HepG2 (cell line): ENCODE data around the gene TUBB. TPM values are rescaled to one million over a fixed set of nuclear protein-coding genes. Genes with fewer than 3 reads are reported as not detected.

ENCODE experiments used
- ARHGAP35 ChIP-seq: sonication (generic); formaldehyde crosslinking; IDR thresholded peaks from 2 replicates; pipeline ENCODE4 v1.9.0; 2022; ENCODE audit warnings: mild to moderate bottlenecking, inconsistent platforms, moderate library complexity, missing genetic modification reagents, borderline replicate concordance
- FIP1L1 ChIP-seq: fragments of 200-400 bp; formaldehyde crosslinking; IDR thresholded peaks from 2 replicates; pipeline ENCODE4 v1.6.1; 2018; ENCODE audit warnings: low read depth, mild to moderate bottlenecking, low read length, moderate library complexity, borderline replicate concordance; ENCODE audit not compliant: insufficient read depth
- IRF2 ChIP-seq: IDR thresholded peaks from 2 replicates; pipeline ENCODE4 v1.6.1; 2018; ENCODE audit warnings: missing genetic modification reagents, missing compliant biosample characterization
- KAT2B ChIP-seq: fragments of 150-350 bp; IDR thresholded peaks from 2 replicates; pipeline ENCODE4 v1.6.1; 2014; ENCODE audit warnings: low read depth, low read length, borderline replicate concordance
- KLF15 ChIP-seq: sonication (generic); formaldehyde crosslinking; IDR thresholded peaks from 2 replicates; pipeline ENCODE4 v1.8.1; 2023; ENCODE audit warnings: borderline replicate concordance, mild to moderate bottlenecking, inconsistent platforms, missing genetic modification reagents, mixed read lengths
- PHF5A ChIP-seq: IDR thresholded peaks from one replicate; pipeline ENCODE4 v1.6.1; 2018; ENCODE audit warnings: low read depth, missing genetic modification reagents; ENCODE audit not compliant: unreplicated experiment
- PPARG ChIP-seq: conservative IDR thresholded peaks from 2 replicates; pipeline ENCODE4 v1.6.1; 2016; ENCODE audit warnings: missing biosample characterization, missing genetic modification reagents
- SIN3A ChIP-seq: IDR thresholded peaks from 2 replicates; pipeline ENCODE4 v1.6.1; 2011; ENCODE audit warnings: low read depth, mild to moderate bottlenecking, control low read depth, low read length, borderline replicate concordance
- SMC3 ChIP-seq: IDR thresholded peaks from 2 replicates; pipeline ENCODE4 v1.6.1; 2011; ENCODE audit warnings: low read length, improper control_type of control experiment
- SOX6 ChIP-seq, 2 experiments: fragments of 450-650 bp in 1 of 2; sonication (generic) in 1 of 2; formaldehyde crosslinking in 1 of 2; IDR thresholded peaks; 2 replicates each; pipeline versions ENCODE4 v1.4.0 to v1.6.1; 2017 to 2020; ENCODE audit warnings: antibody characterized with exemption in 1 of 2, mild to moderate bottlenecking in 1 of 2, missing genetic modification reagents in 1 of 2
- SRSF4 ChIP-seq: fragments of 200-400 bp; formaldehyde crosslinking; IDR thresholded peaks from one replicate; pipeline ENCODE4 v1.6.1; 2018; ENCODE audit warnings: mild to moderate bottlenecking, low read depth, low read length, moderate library complexity; ENCODE audit not compliant: poor library complexity, severe bottlenecking
- ZBTB2 ChIP-seq: sonication (generic); formaldehyde crosslinking; IDR thresholded peaks from 2 replicates; pipeline ENCODE4 v1.8.0; 2022; ENCODE audit warnings: low read depth, missing genetic modification reagents
- ZNF33A ChIP-seq: sonication (generic); formaldehyde crosslinking; IDR thresholded peaks from 2 replicates; pipeline ENCODE4 v1.5.1; 2020; ENCODE audit warnings: missing genetic modification reagents, mild to moderate bottlenecking, moderate library complexity, borderline replicate concordance
- ZNF503 ChIP-seq: sonication (generic); formaldehyde crosslinking; IDR thresholded peaks from 2 replicates; pipeline ENCODE4 v1.4.0; 2020; ENCODE audit warnings: missing genetic modification reagents
- ZNF512 ChIP-seq: sonication (generic); formaldehyde crosslinking; IDR thresholded peaks from 2 replicates; pipeline ENCODE4 v1.4.0; 2020; ENCODE audit warnings: mild to moderate bottlenecking, missing genetic modification reagents
- ZNF543 ChIP-seq: sonication (generic); formaldehyde crosslinking; IDR thresholded peaks from 2 replicates; pipeline ENCODE4 v1.4.0; 2020; ENCODE audit warnings: mild to moderate bottlenecking, missing genetic modification reagents
- ZNF572 ChIP-seq: sonication (generic); formaldehyde crosslinking; IDR thresholded peaks from 2 replicates; pipeline ENCODE4 v1.5.1; 2020; ENCODE audit warnings: mild to moderate bottlenecking, missing genetic modification reagents
- ZUFSP ChIP-seq: sonication (generic); formaldehyde crosslinking; IDR thresholded peaks from 2 replicates; pipeline ENCODE4 v1.9.0; 2021; ENCODE audit warnings: missing genetic modification reagents, mild to moderate bottlenecking, borderline replicate concordance
- polyA plus RNA-seq, 8 experiments: library from polyadenylated mRNA; depleted of rRNA in 3 of 8; stranded (reverse) in 7 of 8; unstranded in 1 of 8; fragments of >200 nt; fragmentation: Illumina TruSeq in 4 of 8; extraction: Trizol in 4 of 8; gene quantifications; 2 replicates each; pipeline versions ENCODE4 v1.2.1 to v1.2.3, GENCODE V29; 2011 to 2016; ENCODE audit warnings: low read depth in 4 of 8, missing spikeins in 1 of 8, mixed read lengths in 1 of 8; ENCODE audit not compliant: insufficient read depth in 1 of 8
- total RNA-seq, 5 experiments: library from RNA; depleted of rRNA; stranded (reverse); fragments of >200 nt; fragmentation: Illumina TruSeq; extraction: Trizol; gene quantifications; 2 replicates each; pipeline ENCODE4 v1.2.3, GENCODE V29; 2016; ENCODE audit warnings: low read depth in 1 of 5

TUBB gene
- total and polyA plus RNA-seq, 2 of the 13 experiments (the other 11 are each of a cell fraction or from before 2014, with no cell fraction given), result 911 to 1,163 TPM

- TF ChIP-seq KAT2B, result no peak
- peak; percentile 58 for TF ChIP-seq FIP1L1
- TF ChIP-seq ZNF572 (CRISPR knock-in tag), result 0 out of 2 replicates have a peak, but pooled peaks have one; percentile 88
- TF ChIP-seq ZBTB2 (CRISPR knock-in tag), result peak; percentile 27; the same call in 1 of the 2 replicates
- TF ChIP-seq SMC3, result no peak
- no peak; the same call in 1 of the 2 replicates for TF ChIP-seq ZNF503 (CRISPR knock-in tag)
- peak; percentile 57; the same call in 1 of the 2 replicates for TF ChIP-seq ZNF543
- TF ChIP-seq SIN3A, result 0 out of 2 replicates have a peak, but pooled peaks have one; percentile 42
- TF ChIP-seq ARHGAP35 (CRISPR knock-in tag), result peak; percentile 22; the same call in 1 of the 2 replicates
- TF ChIP-seq ZUFSP, result no peak
- no peak for TF ChIP-seq SOX6 (IDR thresholded peaks at IDR 0.05)
- no peak; the same call in 1 of the 2 replicates for TF ChIP-seq SOX6 (CRISPR knock-in tag; IDR thresholded peaks at IDR 0.05)
- TF ChIP-seq ZNF512, result no peak
- peak; percentile 23 for TF ChIP-seq PHF5A (CRISPR knock-in tag)
- peak; percentile 18; the same call in 1 of the 2 replicates for TF ChIP-seq ZNF33A (CRISPR knock-in tag)
- TF ChIP-seq KLF15 (CRISPR knock-in tag), result peak; percentile 54
- peak; percentile 88 for TF ChIP-seq SRSF4
- no peak for TF ChIP-seq IRF2
- TF ChIP-seq PPARG (CRISPR knock-in tag), result 0 out of 2 replicates have a peak, but pooled peaks have one; percentile 12
These were observed 23.2 kb downstream of the TUBB start (continued) for GRCh38 chr6:30743099-30744053.
